Effector memory CD4-positive, alpha-beta T cell (primary cell): ENCODE measurements around the gene RNF181.
"Not testable (repeated sequence)": the region's sequence is repeated elsewhere in the genome, so short reads cannot be mapped to it uniquely, and the experiment has no call there.

Experiments used
- DNase-seq, 3 donors: peaks; one replicate each; pipeline ENCODE4 v3.0.0-alpha.2; 2020
- H3K27ac ChIP-seq: 2 replicates; pipeline ENCODE4 v1.7.0; 2013; ENCODE audit warnings: mild to moderate bottlenecking, low read length, moderate library complexity; ENCODE audit not compliant: insufficient read depth, poor library complexity, severe bottlenecking
- H3K27me3 ChIP-seq: replicated peaks from 2 replicates; pipeline ENCODE4 v1.7.0; 2013; ENCODE audit warnings: mild to moderate bottlenecking, low read length; ENCODE audit not compliant: insufficient read depth, control insufficient read depth, poor library complexity, severe bottlenecking
- H3K36me3 ChIP-seq: 2 replicates; pipeline ENCODE4 v1.7.0; 2013; ENCODE audit warnings: mild to moderate bottlenecking, low read length, moderate library complexity; ENCODE audit not compliant: control insufficient read depth, insufficient read depth
- H3K4me1 ChIP-seq: 2 replicates; pipeline ENCODE4 v1.7.0; 2013; ENCODE audit warnings: low read length, mild to moderate bottlenecking; ENCODE audit not compliant: control insufficient read depth, insufficient read depth, poor library complexity, severe bottlenecking
- H3K4me3 ChIP-seq: 2 replicates; pipeline ENCODE4 v1.7.0; 2013; ENCODE audit warnings: low read length, low read depth, mild to moderate bottlenecking; ENCODE audit not compliant: insufficient read depth, poor library complexity, severe bottlenecking
- H3K9me3 ChIP-seq: 2 replicates; pipeline ENCODE4 v1.7.0; 2013; ENCODE audit warnings: mild to moderate bottlenecking, low read length, moderate library complexity; ENCODE audit not compliant: control insufficient read depth

RNF181 gene

GRCh38 chr2:85584857-85585780, 10.4 kb upstream of the RNF181 start:
- Histone ChIP-seq H3K4me3 (peak overlapping the region; percentile 65), H3K27ac (peak overlapping the region; percentile 72), H3K27me3 (no peaks in the 10 kb centered on the region), H3K4me1 (peaks cover 10% of the 10 kb centered on the region), H3K9me3 (no peaks in the 10 kb centered on the region), H3K36me3 (peaks cover 13% of the 10 kb centered on the region)
- no peak for DNase-seq

- Histone ChIP-seq H3K27me3 (no peaks in the 10 kb centered on the region), H3K9me3 (no peaks in the 10 kb centered on the region), H3K27ac (no peak overlapping the region), H3K4me3 (no peak overlapping the region), H3K4me1 (peaks cover 10% of the 10 kb centered on the region), H3K36me3 (peaks cover 13% of the 10 kb centered on the region)
- DNase-seq, result no peak
These were observed 9.8 kb upstream of the RNF181 start for GRCh38 chr2:85585781-85586105.

GRCh38 chr2:85588236-85588635, 7.3 kb upstream of the RNF181 start:
- H3K9me3 ChIP-seq, result no peaks in the 10 kb centered on the region
- H3K4me1 ChIP-seq, result peaks cover 10% of the 10 kb centered on the region
- no peaks in the 10 kb centered on the region for H3K27me3 ChIP-seq
- no peak overlapping the region for H3K4me3 ChIP-seq
- no peak overlapping the region for H3K27ac ChIP-seq
- DNase-seq, result no peak
- no peaks in the 10 kb centered on the region for H3K36me3 ChIP-seq

DNA sequence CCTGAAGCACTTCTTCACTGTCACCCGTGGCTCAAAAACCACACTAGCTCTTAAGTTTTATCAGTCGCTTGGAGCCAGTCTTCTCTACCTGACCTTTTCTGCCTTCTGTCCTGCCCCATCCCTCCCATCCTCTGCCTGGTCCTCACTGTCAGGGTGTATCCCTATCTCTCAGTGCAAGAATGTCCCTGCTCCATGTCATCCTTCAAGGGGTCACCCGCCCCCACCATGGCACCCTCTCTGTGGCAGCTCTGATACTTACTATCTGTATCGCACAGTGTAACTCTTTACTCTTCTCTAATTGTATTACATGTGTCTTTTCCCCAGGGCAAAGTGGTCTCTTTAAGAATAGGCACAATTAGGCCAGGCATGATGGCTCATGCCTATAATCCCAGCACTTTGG, 6.9 kb upstream of the RNF181 start:
- no peaks in the 10 kb centered on the region for H3K36me3 ChIP-seq
- H3K27ac ChIP-seq, result no peak overlapping the region
- no peak overlapping the region for H3K4me3 ChIP-seq
- H3K9me3 ChIP-seq, result no peaks in the 10 kb centered on the region
- H3K4me1 ChIP-seq, result peaks cover 10% of the 10 kb centered on the region
- H3K27me3 ChIP-seq, result no peaks in the 10 kb centered on the region
- no peak for DNase-seq

DNA sequence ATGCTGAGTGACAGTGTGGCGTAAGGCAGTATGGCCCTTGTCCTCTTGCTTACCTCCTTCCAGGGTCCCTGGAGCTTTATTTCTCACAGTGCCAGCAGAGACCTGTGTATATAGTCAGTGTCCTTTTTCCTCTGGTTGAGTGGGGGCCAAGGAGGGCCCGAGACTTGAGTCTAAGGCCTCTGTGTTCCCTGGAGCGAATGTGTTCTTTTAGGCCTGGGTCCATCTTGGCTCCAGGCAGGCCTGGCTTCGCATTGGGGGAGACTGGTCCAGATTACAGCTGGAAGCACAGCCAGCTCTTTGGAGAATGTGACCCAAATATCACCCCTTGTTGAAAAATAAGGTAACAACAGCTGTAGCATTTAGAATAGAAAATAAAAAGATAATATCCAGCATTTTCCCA, 6.4 kb upstream of the RNF181 start:
- no peaks in the 10 kb centered on the region for H3K27me3 ChIP-seq
- H3K4me3 ChIP-seq, result no peak overlapping the region
- peaks cover 10% of the 10 kb centered on the region for H3K4me1 ChIP-seq
- no peak overlapping the region for H3K27ac ChIP-seq
- no peaks in the 10 kb centered on the region for H3K36me3 ChIP-seq
- no peak for DNase-seq
- no peaks in the 10 kb centered on the region for H3K9me3 ChIP-seq

- peaks cover 9% of the 10 kb centered on the region for H3K4me1 ChIP-seq
- H3K27me3 ChIP-seq, result no peaks in the 10 kb centered on the region
- H3K36me3 ChIP-seq, result no peaks in the 10 kb centered on the region
- DNase-seq, result no peak
- H3K9me3 ChIP-seq, result no peaks in the 10 kb centered on the region
- H3K4me3 ChIP-seq, result no peak overlapping the region
- no peak overlapping the region for H3K27ac ChIP-seq
These were observed 5.4 kb upstream of the RNF181 start for GRCh38 chr2:85589982-85590791.

DNA sequence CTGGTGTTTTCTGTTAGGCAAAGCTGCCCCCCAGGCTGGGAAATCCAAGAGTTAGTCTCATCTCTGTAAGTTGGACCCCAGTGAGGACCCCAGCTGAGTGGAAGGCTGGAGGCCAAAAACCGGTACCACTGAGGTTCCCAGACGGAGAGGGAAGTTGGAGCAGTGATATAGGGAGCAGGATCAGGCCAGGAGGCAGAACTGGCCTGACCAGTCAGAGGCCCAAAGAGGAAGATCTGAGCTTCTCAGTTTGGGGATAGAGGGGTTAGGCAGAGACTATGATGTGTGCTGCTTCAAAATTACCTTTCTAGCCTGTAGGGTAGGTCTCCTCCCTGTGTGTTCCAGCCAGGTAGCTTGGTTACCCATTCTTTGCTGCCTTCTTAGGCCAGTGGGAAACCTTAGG, 4.6 kb upstream of the RNF181 start:
- Histone ChIP-seq H3K27me3 (no peaks in the 10 kb centered on the region), H3K36me3 (no peaks in the 10 kb centered on the region), H3K4me1 (peaks cover 5% of the 10 kb centered on the region), H3K9me3 (no peaks in the 10 kb centered on the region), H3K4me3 (no peak overlapping the region), H3K27ac (no peak overlapping the region)
- DNase-seq, result no peak

GRCh38 chr2:85591563-85591962, 4.0 kb upstream of the RNF181 start:
- Histone ChIP-seq H3K27me3 (no peaks in the 10 kb centered on the region), H3K9me3 (no peaks in the 10 kb centered on the region), H3K36me3 (peaks cover under 1% of the 10 kb centered on the region), H3K4me1 (peaks cover 11% of the 10 kb centered on the region), H3K27ac (no peak overlapping the region), H3K4me3 (no peak overlapping the region)
- no peak for DNase-seq

- not testable (repeated sequence) for H3K27ac ChIP-seq, DNase-seq, H3K36me3 ChIP-seq, H3K27me3 ChIP-seq, H3K4me3 ChIP-seq, H3K9me3 ChIP-seq
- H3K4me1 ChIP-seq, result peaks cover 13% of the 10 kb centered on the region
These were observed 3.2 kb upstream of the RNF181 start for GRCh38 chr2:85592299-85592698.

DNA sequence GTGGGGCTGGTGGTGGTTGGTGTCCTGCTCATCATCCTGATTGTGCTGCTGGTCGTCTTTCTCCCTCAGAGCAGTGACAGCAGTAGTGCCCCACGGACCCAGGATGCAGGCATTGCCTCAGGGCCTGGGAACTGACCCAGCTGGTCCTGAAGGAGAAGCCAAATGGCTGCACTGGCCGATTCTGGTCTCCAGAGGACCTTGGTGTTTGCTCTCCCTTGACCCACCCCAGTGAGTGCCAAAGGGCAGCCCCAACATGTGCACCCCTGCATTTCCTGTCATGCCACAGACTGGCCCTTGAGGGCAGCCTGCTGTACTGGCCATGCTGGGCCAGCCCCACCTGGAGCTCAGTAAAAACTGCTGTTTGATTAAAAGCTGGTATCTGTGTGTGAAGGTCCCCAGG, 2.5 kb upstream of the RNF181 start:
- H3K27me3 ChIP-seq, result no peaks in the 10 kb centered on the region
- no peak overlapping the region for H3K4me3 ChIP-seq
- H3K9me3 ChIP-seq, result no peaks in the 10 kb centered on the region
- no peak for DNase-seq
- no peak overlapping the region for H3K27ac ChIP-seq
- H3K4me1 ChIP-seq, result peaks cover 13% of the 10 kb centered on the region
- H3K36me3 ChIP-seq, result peaks cover 13% of the 10 kb centered on the region
